Measurements from ENCODE around the gene P2RY13. TPM values are rescaled to one million over a fixed set of nuclear protein-coding genes. Genes with fewer than 3 reads are reported as not detected.

The P2RY13 gene
- total RNA-seq, 2 donors from 2014 or later: under 0.01 to 0.33 TPM

DNA sequence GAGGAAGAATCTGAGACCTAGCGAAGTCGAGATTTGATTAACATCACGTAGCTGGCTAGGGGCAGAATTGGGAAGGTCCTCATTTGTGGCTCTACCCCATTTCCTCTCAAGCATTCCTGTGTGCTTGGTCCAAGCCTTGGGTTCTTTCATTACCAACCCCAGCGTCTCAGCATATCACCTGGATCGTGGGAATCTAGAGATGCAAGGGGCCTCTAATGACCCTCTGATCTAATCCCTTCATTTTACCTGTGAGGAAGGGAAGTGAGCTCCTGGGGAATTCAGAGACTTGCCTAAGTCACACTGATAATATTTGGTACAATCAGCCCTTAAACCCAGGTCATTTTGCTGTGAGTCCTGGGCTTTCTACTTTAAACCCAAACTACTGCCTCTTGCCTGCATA is 14.8 kb downstream of the P2RY13 start:
- no peaks in the 10 kb centered on the region for H3K36me3 ChIP-seq (replicated peaks in 1 of 2; ENCODE audit: insufficient read depth in 1 of 2, low read depth in 2 of 2)
- WGBS, 2 donors: 83 to 93% methylated on average over 5 of the region's 5 CpGs

DNA sequence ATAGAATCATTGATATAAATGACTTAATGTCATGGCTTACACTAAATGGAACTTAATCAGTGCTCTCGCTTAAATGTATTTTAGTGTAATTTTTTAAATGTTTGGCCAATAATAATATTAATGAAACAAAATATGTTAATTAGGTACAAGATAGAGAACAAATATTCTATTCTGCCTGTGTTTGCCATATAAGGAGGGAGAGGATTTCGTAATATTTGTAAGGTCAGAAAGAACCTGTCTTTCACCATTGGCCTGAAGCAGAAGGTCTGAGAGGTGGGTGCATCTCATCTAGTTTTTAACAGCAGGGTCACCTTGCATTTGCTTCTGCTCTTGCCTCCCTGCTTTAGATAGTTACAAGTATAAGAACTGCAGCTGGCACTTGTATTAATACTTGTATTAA is 15.2 kb downstream of the P2RY13 start:
- whole genome bisulfite sequencing, 2 donors: 91 to 95% methylated on average over 2 of the region's 2 CpGs
- TF ChIP-seq CTCF (IDR thresholded peaks at IDR 0.05): no peak
- no peak for TF ChIP-seq POLR2A (IDR thresholded peaks at IDR 0.05)
- no peaks in the 10 kb centered on the region for H3K4me1 ChIP-seq

More for the DNA sequence above, 14.8 kb downstream of the P2RY13 start:
- no peaks in the 10 kb centered on the region for H3K4me1 ChIP-seq
- H3K9me3 ChIP-seq: no peaks in the 10 kb centered on the region
- no peak for ATAC-seq
- no peak overlapping the region for H3K27ac ChIP-seq
- DNase-seq: no peak
- TF ChIP-seq POLR2A (IDR thresholded peaks at IDR 0.05) (no peak), CTCF (IDR thresholded peaks at IDR 0.05) (no peak)
- no peak overlapping the region for H3K4me3 ChIP-seq
- no peaks in the 10 kb centered on the region for H3K27me3 ChIP-seq
- intact Hi-C loops (cut with DNase I): no loop called here

GRCh38 chr3:151312972-151313371 is 16.4 kb downstream of the P2RY13 start:
- H3K27me3 ChIP-seq: no peaks in the 10 kb centered on the region
- WGBS, 2 donors: 55 to 78% methylated on average over 3 of the region's 3 CpGs
- ATAC-seq: no peak
- H3K4me1 ChIP-seq: no peaks in the 10 kb centered on the region
- no peaks in the 10 kb centered on the region for H3K9me3 ChIP-seq
- intact Hi-C loops (cut with DNase I): no loop called here
- H3K36me3 ChIP-seq (replicated peaks in 1 of 2; ENCODE audit: insufficient read depth in 1 of 2, low read depth in 2 of 2): no peaks in the 10 kb centered on the region
- no peak for TF ChIP-seq POLR2A (IDR thresholded peaks at IDR 0.05)
- no peak for TF ChIP-seq CTCF (IDR thresholded peaks at IDR 0.05)
- H3K27ac ChIP-seq: no peak overlapping the region
- DNase-seq: no peak
- H3K4me3 ChIP-seq: no peak overlapping the region

More for the DNA sequence above, 15.2 kb downstream of the P2RY13 start:
- Histone ChIP-seq H3K27ac (no peak overlapping the region), H3K4me3 (no peak overlapping the region), H3K27me3 (no peaks in the 10 kb centered on the region), H3K9me3 (no peaks in the 10 kb centered on the region), H3K36me3 (replicated peaks in 1 of 2; ENCODE audit: insufficient read depth in 1 of 2, low read depth in 2 of 2) (no peaks in the 10 kb centered on the region)
- no peak for DNase-seq
- intact Hi-C loops (cut with DNase I): no loop called here
- no peak for ATAC-seq

DNA sequence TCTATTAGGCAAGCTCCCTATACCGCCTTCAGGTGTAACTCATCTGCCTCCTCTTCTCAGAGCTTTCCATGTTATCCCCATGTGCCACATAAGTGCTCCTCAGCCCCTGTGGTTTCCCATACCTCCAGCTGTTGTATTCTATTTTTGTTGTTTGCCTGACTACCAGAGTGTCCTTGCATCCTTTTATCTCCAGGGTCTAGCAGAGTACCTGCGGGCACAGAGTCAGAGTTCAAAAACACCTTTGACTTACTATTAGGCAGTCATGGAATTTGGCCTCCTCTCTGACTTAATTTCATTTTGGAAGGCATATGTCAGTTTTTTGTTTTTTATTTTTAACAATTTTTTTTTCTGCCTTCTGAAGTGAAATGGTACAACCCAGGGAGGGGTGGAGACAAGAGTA is 19.8 kb downstream of the P2RY13 start:
- TF ChIP-seq CTCF (IDR thresholded peaks at IDR 0.05): no peak
- TF ChIP-seq POLR2A (IDR thresholded peaks at IDR 0.05): no peak
- Histone ChIP-seq H3K4me1 (no peaks in the 10 kb centered on the region), H3K36me3 (replicated peaks in 1 of 2; ENCODE audit: insufficient read depth in 1 of 2, low read depth in 2 of 2) (no peaks in the 10 kb centered on the region), H3K27me3 (no peaks in the 10 kb centered on the region), H3K9me3 (no peaks in the 10 kb centered on the region), H3K27ac (no peak overlapping the region), H3K4me3 (no peak overlapping the region)
- DNase-seq (no peak), ATAC-seq (no peak)
- intact Hi-C loops (cut with DNase I): no loop called here
- 97% methylated on average over 2 of the region's 2 CpGs for WGBS, 2 donors

Data from body of pancreas (tissue), 4 donors.